Esophagus mucosa (tissue), 1 donor: Measurements from ENCODE around the gene SLC16A7. TPM values are rescaled to one million over a fixed set of nuclear protein-coding genes. Genes with fewer than 3 reads are reported as not detected.

Source experiments
- ATAC-seq: fragments of 200-7000 bp; cut with Tn5 transposase; one replicate; pipeline ENCODE4 v1.9.1; 2020
- total RNA-seq: library from RNA; stranded (reverse); gene quantifications from one replicate; pipeline ENCODE4 v1.2.4, GENCODE V29; 2023
- donor health status: DM: yes; HTN: yes; CAD: no.

SLC16A7 gene
- total RNA-seq, 1 donor from 2014 or later: 52.4 TPM

DNA sequence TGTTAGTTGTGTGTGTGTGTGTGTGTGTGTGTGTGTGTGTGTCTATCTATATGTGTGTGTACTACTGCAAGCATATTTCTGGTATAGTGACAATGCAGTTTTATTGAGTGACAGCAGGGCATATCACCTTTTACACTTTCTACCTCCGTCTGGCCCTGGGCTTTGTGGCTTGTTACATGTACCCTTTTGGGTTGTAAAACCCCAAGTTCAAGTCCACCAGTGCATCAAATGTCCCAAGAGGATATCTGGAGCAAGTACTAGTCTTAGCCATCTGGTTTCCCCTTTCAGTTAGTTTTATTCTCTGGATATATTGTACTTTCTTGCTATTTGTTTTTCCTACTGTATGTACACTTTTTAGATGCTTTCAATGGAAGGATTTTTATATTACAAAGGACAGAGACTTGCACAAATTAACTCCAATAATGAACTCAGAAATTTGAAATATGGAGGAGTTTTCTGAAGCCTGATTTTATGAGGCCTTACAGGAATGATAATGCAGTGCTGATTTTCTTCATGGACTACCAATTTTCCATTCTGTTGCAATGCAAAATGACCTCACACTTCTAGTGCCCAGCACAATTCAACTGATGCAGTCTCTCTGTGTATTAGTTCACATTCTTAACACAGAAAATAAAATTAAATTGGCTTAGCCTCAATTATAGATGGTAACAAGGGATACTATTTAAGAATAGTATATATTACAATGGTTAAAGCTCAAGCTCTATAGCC is 29.1 kb downstream of the SLC16A7 start:
- ATAC-seq: no peak

DNA sequence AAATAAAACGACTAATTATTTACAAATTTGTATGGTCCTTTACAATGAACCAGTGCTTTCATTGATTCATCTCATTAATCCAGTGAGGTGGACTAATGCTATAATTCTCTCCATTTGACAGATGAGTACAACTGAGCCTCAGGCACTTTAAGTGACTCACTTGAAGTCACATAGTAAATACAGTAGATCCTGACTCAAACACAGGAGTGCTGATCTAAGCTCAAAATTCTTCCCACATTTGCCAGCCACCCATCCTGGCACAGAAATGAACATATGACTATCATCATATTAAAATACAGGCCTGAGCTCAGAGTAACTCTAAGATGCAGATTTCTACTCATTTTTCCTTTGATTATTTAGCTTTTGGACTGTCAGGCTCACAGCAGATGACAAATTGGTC is 30.6 kb downstream of the SLC16A7 start:
- ATAC-seq: peak; percentile 99

DNA sequence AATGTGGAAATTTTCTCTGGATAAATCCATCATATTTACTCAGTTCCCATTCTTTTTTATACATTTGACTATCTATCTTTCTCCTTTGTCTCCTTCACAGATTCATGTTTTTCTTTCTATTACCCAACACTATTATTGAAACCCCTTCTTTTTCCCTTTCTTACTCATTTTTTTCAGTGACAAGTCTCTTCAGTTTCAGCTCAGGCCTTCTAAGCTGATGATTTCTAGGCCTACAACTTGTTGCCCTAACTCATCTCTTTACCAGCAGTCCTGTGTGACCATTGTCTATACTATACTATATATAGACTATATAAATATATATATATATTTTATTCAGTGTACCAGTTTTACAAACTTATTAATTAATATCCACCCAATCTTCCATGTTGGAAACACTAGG is 31.8 kb downstream of the SLC16A7 start:
- ATAC-seq: no peak

DNA sequence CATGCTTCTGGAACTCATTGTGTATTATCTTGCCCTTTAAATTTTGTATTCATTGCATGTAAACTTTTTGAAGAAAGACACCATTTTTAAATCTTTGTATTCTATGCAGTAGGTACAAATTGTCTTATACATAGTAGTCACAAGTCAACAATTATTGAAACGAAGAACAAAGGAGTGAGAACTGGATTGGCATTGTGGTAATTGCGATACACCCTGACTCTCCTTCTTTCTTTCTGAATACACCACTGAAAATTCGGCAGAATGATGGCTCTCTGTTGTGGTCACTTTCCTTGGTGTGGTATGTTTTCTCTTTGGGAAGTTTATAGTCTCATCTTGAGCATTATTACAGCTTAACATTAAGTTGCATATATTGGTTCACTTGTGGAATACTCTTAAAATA is 34.1 kb downstream of the SLC16A7 start:
- ATAC-seq: no peak

DNA sequence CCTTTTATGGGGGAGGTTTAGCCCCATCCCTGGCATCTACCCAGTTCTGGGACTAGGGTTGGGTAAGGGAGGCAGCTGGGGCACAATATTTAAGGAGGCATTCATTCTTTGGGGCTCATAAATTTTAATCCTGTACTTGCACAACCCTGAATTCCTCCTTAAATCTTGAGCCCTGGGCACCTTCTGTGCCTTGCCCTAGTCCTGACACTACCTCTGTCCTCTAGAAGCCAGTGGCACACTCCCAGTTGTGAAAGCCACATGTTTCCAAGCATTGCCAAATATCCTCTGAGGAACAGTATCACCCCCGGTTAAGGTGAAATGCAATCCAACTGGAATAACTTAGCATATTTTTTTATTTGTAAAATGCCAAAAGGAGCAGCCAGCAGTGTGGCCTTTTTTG is 36.6 kb downstream of the SLC16A7 start:
- ATAC-seq: peak; percentile 91

DNA sequence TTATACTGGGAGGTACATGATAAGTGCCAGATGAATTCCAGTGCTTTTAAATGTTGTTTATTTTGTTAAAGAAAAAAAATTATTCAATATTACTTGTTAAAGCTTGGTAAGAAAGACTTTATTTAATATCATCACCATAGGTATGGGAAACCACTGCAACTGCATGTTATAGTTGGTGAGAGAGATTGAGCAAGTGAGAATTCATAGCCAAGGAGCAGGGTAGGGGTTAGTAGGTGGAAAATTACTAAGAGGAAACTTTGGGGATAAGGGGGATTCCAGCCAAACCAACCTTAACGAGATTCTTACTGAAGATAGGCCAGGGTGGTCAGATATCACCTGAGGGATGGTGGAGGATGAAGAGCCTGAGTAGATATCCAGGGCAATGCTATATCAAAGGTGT is 38.4 kb downstream of the SLC16A7 start:
- no peak for ATAC-seq

DNA sequence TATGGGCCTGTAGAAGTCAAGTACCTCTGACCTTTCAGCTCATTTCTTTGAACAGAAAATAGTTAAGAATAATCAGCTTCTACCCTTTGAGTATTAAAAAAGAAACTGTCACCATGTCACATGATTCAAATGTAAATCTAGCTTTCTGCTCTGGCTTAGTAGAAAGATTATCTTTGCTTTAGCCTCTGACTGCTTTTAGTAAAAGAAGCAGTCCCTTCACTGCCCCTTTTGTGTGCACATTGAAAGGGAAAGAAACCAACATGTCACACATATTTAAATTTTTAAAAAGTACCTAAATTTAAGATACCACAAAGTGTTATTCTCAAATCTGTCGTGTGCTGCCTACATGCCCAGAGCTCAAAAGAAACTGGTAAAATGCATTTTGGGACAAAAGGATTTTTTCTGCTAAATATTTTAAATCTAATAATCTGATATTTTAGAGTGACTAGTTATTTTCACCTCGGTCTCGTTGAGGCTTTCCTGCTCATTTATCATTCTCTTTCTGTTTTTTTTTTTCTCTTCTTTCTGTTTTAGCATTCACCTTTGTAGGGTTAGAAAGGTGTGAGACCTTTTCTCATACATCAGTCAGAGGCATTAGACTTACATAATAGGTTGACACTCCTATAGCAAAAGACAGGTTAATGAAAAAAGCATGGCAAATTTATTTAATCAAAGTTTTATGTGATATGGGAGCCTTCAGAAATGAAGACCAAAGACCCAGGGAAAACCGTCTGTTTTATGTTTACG is 41.3 kb downstream of the SLC16A7 start:
- ATAC-seq: no peak

DNA sequence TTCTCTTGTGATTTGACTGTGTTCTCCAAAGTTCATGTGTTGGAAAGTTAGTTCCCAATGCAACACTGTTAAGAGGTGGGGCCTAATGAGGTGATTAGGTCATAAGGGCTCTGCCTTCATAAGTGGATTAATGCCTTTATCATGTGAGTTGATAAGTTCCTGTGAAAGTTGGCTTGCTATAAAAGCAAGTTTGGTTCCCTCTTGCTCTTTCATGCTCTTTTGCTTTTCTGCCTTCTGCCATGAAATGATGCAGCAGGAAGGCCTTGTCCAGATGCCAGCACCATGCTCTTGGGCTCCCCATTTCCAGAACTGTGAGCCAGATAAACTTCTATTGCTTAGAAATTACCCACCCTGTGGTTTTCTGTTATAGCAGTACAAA is 41.9 kb downstream of the SLC16A7 start:
- ATAC-seq: peak; percentile 47

DNA sequence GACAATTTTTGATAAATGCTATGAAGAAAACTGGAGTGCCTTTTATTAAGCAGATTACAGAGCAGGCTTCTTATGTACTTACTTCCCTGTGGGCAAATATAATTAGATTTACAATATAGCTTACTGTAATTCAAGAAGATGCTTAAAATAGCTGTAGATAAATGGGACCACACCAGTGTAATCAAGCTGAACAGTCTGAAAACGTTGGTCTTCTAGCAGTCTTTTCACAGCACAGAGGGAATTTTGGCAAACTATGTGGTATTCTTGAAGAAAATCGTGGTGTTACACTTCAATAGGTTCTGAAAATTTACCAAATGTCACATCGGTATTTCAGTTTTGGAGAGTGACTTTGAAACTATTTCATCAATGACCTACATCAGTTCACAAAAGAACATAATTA is 47.7 kb downstream of the SLC16A7 start:
- no peak for ATAC-seq

DNA sequence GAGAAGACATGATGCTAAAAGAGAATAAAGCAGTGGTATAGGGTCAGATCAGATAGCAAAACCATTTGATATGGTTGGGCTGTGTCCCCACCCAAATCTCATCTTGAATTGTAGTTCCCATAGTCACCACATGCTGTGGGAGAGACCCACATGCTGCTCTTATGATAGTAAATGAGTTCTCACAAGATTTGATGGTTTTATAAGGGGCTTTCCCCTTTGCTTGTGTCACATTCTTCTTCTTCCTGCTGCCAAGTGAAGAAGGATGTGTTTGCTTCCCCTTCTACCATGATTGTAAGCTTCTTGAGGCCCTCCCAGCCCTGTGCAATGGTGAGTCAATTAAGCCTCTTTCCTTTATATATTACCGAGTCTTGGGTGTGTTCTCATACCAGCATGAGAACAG is 49.4 kb downstream of the SLC16A7 start:
- no peak for ATAC-seq

DNA sequence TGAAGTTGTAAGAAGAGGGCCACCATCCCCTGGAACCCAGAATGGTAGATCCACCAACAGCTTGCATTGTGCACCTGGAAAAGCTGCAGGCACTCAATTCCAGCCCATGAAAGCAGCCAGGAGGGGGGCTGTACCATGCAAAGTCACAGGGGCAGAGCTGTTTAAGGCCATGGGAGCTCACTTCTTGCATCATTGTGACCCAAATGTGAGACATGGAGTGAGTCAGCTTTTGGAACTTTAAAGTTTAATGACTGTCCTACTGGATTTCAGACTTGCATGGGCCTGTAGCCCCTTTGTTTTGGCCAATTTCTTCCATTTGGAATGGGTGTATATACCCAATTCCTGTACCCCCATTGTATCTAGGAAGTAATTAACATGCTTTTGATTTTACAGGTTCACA is 50.8 kb downstream of the SLC16A7 start:
- no peak for ATAC-seq

DNA sequence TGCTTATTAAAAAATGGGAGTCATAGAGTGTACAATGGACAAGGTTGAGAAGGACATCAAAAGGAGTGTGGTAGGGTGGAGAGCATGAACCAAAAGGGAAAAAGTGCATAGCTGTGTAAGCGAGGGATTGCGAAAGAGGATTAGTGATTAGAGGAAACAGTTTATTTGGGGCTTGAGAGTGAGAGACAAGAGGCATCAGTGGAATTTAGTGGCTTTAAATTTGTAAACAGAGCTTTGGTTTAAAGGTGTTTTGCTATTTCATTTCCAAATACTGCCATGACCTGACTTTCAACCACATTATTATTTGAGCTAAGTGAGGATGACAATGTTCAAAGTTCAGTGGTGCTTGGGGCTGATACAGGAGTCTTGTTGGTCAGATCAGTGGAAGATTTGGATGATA is 53.4 kb downstream of the SLC16A7 start:
- ATAC-seq: peak; percentile 97

DNA sequence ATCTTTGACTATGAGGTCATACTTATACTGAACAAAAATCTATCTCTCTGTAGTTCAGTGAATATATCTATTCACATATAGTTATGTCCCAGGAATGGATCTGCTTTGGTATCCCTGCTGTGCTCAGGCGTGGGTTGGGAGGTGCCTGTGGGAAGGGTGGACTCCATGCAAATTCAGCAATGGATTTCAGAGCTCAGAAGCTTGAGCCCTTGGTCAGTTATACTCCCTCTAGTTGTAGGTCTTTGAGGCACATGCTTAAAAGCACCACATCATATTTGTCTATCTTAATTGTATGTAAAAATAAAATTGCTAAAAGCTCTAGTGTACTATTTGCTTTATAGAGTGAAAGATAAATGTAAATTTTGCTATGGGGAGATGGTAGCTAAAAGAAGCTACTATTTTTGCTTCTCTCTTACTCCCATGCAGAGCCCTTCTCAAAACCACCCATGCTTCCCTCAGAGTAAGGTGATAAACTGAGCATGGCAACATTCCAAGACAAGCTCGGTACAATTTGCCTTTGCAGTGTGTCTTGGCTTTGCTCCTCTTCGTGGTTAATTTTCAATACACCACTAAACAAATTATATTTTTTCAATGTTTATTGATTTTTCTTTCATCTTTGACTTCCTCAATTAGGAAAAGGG is 54.9 kb downstream of the SLC16A7 start:
- ATAC-seq: no peak

DNA sequence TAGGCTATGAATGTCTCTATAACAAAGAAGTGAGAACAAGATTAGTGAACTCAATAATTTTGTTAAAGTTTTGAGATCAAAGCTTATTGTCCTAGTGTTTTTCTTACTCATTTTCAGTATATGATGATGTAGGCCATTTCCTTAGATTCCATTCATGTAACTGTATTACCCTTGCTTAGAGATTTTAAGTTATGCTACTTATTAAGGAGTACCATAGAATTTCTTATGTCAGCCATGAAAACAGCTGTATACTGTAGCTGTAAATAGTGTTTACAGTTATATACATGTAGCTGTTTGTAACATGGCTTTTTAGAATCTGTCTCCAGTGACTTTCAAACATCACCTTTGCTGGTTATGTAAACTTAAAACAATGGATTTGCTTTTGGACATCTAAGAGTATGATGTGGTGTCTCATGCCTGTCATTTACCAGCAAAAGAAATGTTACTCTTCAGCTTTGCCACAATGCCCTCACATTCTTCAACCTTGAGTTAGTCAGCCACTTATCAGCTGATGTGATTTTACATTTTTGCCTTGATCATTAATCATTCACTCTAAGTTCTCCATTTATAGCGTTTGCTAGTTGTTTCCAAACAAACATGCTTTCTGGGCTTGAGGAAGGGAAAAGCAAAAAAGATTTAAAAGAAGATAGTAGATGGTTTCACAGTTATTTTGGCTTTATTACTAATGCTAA is 55.5 kb downstream of the SLC16A7 start:
- no peak for ATAC-seq

DNA sequence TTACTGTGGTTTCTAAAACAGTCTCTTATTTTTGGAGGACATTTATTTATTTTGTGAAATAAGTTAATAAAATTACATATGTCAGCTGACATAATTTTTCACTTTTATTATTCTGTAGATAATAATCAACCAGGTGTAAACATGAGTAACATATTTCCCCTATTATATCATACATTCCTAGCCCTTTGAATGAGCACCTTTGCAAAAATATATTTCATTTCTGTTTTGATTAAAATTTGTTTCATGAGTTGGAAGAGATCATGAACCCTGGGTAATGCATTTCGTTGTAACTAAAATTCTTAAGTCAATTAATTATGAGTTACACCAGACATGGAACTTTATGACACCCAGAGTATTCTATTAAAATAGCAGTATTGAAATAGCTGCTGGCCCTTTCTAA is 56.3 kb downstream of the SLC16A7 start:
- no peak for ATAC-seq

DNA sequence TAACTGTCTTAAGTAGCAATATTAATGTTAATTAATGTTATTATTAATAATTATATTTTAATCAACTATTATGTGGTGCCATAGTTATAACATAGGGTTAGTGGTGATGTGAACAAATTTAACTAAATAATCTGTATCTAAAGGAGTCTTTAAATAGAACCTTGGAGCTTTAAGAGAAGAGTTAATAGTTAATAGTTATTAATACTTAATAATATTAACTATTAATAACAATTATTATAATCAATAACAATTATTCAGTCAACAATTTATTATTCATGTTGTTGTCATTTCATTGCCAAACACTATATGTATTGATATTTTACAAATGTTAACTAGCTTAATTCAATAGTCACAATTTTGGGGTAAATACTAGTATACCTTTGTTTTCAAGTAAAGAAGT is 58.2 kb downstream of the SLC16A7 start:
- ATAC-seq: no peak

DNA sequence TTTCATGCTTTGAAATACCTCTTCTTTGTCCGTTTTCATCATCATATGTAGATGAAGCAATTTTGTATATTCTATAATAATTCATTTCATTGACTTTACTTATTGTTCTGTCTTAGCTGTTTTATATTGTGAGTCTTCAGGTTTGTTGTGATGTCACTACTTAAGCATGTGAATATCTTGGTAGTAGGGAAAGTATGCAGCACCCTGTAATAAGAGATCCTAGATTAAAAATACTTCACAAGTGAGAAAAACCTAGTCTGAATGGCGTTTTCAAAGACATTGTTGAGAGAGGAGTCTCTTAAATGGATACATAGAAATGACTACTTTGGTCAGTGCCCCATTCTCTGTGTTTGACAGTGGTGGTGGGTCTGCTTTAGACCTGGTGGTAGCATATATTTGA is 61.4 kb downstream of the SLC16A7 start:
- ATAC-seq: no peak

DNA sequence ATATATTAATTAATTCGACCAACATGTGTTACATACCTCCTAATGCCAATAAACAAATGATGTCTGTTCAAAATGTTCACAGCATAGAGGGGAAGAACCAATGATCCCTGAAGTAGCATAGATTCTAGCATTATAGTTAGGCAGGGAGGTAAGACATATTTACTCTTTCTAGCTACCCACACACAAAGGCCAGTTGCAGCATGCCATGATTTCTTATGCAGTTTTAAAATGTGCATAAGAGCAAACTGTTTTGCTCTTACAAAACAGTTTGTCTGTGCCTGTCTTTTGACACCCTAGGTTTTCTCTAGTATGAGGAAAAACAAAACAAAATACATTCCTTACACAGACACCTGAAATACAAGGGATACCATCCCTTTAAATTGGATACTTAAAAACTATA is 61.9 kb downstream of the SLC16A7 start:
- ATAC-seq: no peak

DNA sequence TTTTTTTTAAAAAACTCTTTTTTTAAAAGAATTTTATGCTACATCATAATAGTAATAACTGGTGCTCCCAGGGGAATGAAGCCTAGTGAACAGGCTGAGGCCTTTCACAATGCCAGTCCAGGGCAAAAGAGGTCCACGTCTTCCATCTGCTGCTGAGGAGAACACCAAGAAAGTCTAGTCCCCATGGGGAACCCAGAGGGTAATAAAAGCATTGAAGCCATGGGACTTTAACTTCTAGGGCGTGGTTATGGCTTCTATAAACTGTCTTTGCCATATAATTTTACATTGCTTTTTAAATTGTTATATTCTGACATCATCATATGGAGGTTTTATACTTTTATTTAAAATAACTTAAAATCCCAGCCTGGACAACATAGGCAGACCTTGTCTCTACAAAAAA is 64.3 kb downstream of the SLC16A7 start:
- ATAC-seq: no peak

DNA sequence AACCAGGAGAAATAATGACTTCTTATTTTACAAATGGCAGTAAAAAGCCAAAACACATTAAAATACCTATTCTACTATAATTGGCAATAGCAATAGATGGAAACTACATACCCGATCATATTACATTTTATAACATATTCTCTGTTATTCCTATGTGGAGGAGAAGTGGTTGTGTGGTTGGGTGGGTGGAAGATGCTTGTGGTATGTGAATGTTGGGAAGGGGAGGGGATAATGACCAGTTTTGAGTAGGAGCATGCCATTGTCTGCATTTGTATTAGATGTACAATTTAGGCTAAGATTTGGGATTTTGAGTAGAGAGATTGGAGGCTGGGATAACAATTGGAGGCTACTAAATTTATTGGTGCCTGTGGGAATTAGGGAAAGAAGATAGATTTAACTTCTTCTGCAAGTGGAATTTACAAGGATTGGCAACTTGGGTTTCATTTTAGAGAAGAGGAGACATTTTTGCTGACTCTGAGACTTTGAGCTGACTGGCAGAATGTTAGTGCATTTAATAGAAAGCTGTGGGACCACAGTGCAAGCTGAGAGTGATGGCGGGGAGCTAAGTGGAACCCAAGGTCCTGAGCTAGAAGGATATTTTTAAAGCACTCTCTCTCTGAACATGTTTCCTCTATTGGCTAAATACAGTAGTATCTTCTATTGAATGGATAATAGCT is 65.2 kb downstream of the SLC16A7 start:
- ATAC-seq: no peak

DNA sequence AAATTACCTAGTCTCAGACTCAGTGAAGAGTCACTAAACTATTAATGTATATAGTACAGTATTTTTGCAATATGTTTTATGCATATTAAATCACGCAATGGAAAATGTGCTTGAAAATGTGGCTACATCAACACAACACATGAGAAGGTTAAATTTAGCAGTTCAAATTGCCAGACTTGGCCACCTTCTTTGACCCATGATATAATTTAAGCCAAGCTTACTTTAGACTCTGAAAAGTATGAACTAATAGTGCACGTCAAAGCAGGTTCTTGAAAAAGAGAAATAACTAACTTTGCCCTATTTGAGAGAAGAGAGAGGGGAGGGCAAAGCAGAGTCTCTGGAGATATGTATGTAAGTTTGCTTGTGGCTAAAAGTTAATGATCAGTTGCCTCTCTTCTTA is 68.7 kb downstream of the SLC16A7 start:
- ATAC-seq: no peak

DNA sequence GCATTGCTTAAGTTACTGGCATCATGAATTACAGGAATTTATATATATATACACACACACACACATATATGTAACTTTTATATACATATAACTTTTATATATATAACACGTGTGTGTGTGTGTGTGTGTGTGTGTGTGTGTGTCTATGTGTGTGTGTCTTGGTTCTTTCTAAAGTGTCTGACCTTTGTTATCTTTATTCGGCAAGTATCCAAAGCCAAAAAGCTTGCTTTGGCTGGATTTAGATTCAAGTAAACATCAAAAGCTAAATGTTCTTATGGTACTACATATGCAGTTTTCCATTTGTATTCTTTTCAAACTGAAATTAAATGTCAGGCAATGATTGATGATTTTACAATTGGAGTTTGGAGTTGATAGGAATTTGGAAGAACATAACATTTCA is 69.9 kb downstream of the SLC16A7 start:
- ATAC-seq: no peak

DNA sequence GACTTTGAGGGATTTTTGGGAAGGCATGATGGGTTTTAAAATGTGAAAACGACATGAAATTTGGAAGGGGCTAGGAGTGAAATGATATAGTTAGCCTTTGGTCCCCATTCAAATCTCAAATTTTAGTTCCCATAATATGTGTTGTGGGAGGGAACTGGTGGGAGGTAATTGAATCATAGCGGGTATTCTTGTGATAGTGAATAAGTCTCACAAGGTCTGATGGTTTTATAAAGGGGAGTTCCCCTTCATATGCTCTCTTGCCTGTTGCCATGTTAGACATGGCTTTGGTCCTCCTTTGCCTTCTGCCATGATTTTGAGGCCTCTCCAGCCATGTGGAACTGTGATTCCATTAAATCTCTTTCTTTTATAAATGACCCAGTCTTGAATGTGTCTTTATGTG is 72.8 kb downstream of the SLC16A7 start:
- no peak for ATAC-seq
